GM19099 (cell line): ENCODE data around the gene SENP3.
A peak's percentile ranks its signal among the peaks of the same experiment; 100 is the strongest.

Experiments used
- POLR2A ChIP-seq: IDR thresholded peaks from 3 replicates; pipeline ENCODE4 v1.6.1; 2011; ENCODE audit warnings: low read depth; ENCODE audit not compliant: insufficient read length; ENCODE audit errors: extremely low read depth

The SENP3 gene

GRCh38 chr17:7563115-7563869 lies 1.6 kb downstream of the SENP3 start:
- no peak for TF ChIP-seq POLR2A

- TF ChIP-seq POLR2A, result no peak
These were observed 7.9 kb downstream of the SENP3 start for GRCh38 chr17:7569571-7569970.

GRCh38 chr17:7570351-7570750 lies 8.6 kb downstream of the SENP3 start:
- TF ChIP-seq POLR2A, result no peak

- no peak for TF ChIP-seq POLR2A
These were observed 10.5 kb downstream of the SENP3 start for GRCh38 chr17:7572338-7572587.

- TF ChIP-seq POLR2A, result peak; percentile 99
These were observed 11.0 kb downstream of the SENP3 start for GRCh38 chr17:7572588-7573323.

GRCh38 chr17:7573324-7574080 lies 11.8 kb downstream of the SENP3 start:
- peak; percentile 63 for TF ChIP-seq POLR2A

- TF ChIP-seq POLR2A, result no peak
These were observed 12.6 kb downstream of the SENP3 start for GRCh38 chr17:7574176-7574953.

GRCh38 chr17:7575481-7575883 lies 13.8 kb downstream of the SENP3 start:
- TF ChIP-seq POLR2A, result no peak

- TF ChIP-seq POLR2A, result no peak
These were observed 14.2 kb downstream of the SENP3 start for GRCh38 chr17:7575959-7576358.

- TF ChIP-seq POLR2A, result peak; percentile 18
These were observed 14.8 kb downstream of the SENP3 start for GRCh38 chr17:7576432-7576937.

GRCh38 chr17:7577327-7578199 lies 15.8 kb downstream of the SENP3 start:
- no peak for TF ChIP-seq POLR2A

- peak; percentile 67 for TF ChIP-seq POLR2A
These were observed 17.5 kb downstream of the SENP3 start, which contains the start of gene CD68 for GRCh38 chr17:7579001-7579833. Gene CD68 (plus strand): TSS chr17:7579638. CDS start chr17:7579678, 40 bp downstream.
